IMR-90 (cell line): Measurements from ENCODE around the gene KRTAP5-5. TPM values are rescaled to one million over a fixed set of nuclear protein-coding genes. Genes with fewer than 3 reads are reported as not detected.
A peak's percentile ranks its signal among the peaks of the same experiment; 100 is the strongest.
"Not testable (repeated sequence)": the region's sequence is repeated elsewhere in the genome, so short reads cannot be mapped to it uniquely, and the experiment has no call there.

Source experiments
- ATAC-seq: fragments of 200-7000 bp; cut with Tn5 transposase; 2 replicates; pipeline ENCODE4 v1.9.1; 2020; ENCODE audit warnings: low read depth, mild to moderate bottlenecking, moderate library complexity
- BruUV-seq: library from RNA; stranded (reverse); fragments of 400-500 nt; replicated peaks from 2 replicates; lab custom pipeline; 2021; lab: Mats Ljungman, UMichigan
- CTCF ChIA-PET: fragments of 300-600 bp; formaldehyde crosslinking; extraction: SDS; loops from one replicate; lab custom pipeline; 2021; ENCODE audit warnings: antibody characterized with exemption; lab: Yijun Ruan, JAX
- POLR2A ChIA-PET: fragments of 300-600 bp; sonication (Branson Sonifier 250); formaldehyde crosslinking; loops from one replicate; lab custom pipeline; 2022; ENCODE audit warnings: antibody characterized with exemption; ENCODE audit not compliant: unreplicated experiment; lab: Charles Lee
- DNase-seq: peaks from one replicate; pipeline ENCODE4 v3.0.0; 2013
- H2AFZ ChIP-seq: replicated peaks from 2 replicates; pipeline ENCODE3; 2013; ENCODE audit warnings: low read length, mild to moderate bottlenecking; ENCODE audit not compliant: poor library complexity
- H2AK5ac ChIP-seq: 2 replicates; pipeline ENCODE4 v1.6.1; 2013; ENCODE audit warnings: low read depth, low read length, inconsistent platforms
- H2AK9ac ChIP-seq: replicated peaks from 2 replicates; pipeline ENCODE3; 2013; ENCODE audit warnings: mild to moderate bottlenecking, low read depth, low read length, moderate library complexity; ENCODE audit not compliant: poor library complexity
- H2BK120ac ChIP-seq: 2 replicates; pipeline ENCODE4 v1.6.1; 2013; ENCODE audit warnings: low read depth, low read length, inconsistent platforms
- H2BK15ac ChIP-seq: 3 replicates; pipeline ENCODE4 v1.6.1; 2013; ENCODE audit warnings: low read depth, low read length, inconsistent platforms
- H2BK20ac ChIP-seq: 2 replicates; pipeline ENCODE4 v1.6.1; 2013; ENCODE audit warnings: low read depth, mild to moderate bottlenecking, inconsistent platforms, low read length, moderate library complexity
- H2BK5ac ChIP-seq: 2 replicates; pipeline ENCODE4 v1.6.1; 2013; ENCODE audit warnings: mild to moderate bottlenecking, low read depth, low read length, inconsistent platforms; ENCODE audit not compliant: poor library complexity, severe bottlenecking
- H3K14ac ChIP-seq: replicated peaks from 2 replicates; pipeline ENCODE4 v1.6.1; 2013; ENCODE audit warnings: low read depth, low read length, inconsistent platforms
- H3K18ac ChIP-seq: 2 replicates; pipeline ENCODE4 v1.6.1; 2013; ENCODE audit warnings: low read depth, low read length, control low read depth
- H3K23ac ChIP-seq: 2 replicates; pipeline ENCODE4 v1.6.1; 2013; ENCODE audit warnings: low read depth, low read length, inconsistent platforms
- H3K27ac ChIP-seq: 2 replicates; pipeline ENCODE4 v1.5.1; 2013; ENCODE audit warnings: mild to moderate bottlenecking, control low read depth, low read length; ENCODE audit not compliant: insufficient read depth
- H3K27me3 ChIP-seq: 2 replicates; pipeline ENCODE4 v1.6.1; 2013; ENCODE audit warnings: low read length; ENCODE audit not compliant: control insufficient read depth, insufficient read depth
- H3K36me3 ChIP-seq: 2 replicates; pipeline ENCODE4 v1.6.1; 2013; ENCODE audit warnings: low read length, mixed read lengths; ENCODE audit not compliant: control insufficient read depth, insufficient read depth
- H3K4ac ChIP-seq: 2 replicates; pipeline ENCODE4 v1.6.1; 2013; ENCODE audit warnings: low read depth, low read length, inconsistent platforms
- H3K4me1 ChIP-seq: 2 replicates; pipeline ENCODE4 v1.6.1; 2013; ENCODE audit warnings: low read length, mixed read lengths; ENCODE audit not compliant: control insufficient read depth, insufficient read depth
- H3K4me2 ChIP-seq: 2 replicates; pipeline ENCODE4 v1.6.1; 2013; ENCODE audit warnings: low read depth, mild to moderate bottlenecking, control low read depth, low read length, moderate library complexity
- H3K4me3 ChIP-seq: 2 replicates; pipeline ENCODE4 v1.5.1; 2013; ENCODE audit warnings: low read depth, mild to moderate bottlenecking, control low read depth, low read length, moderate library complexity; ENCODE audit not compliant: insufficient read depth
- H3K56ac ChIP-seq: 2 replicates; pipeline ENCODE4 v1.6.1; 2013; ENCODE audit warnings: low read length, inconsistent platforms; ENCODE audit not compliant: insufficient read depth; ENCODE audit errors: extremely low read depth
- H3K79me1 ChIP-seq, 2 experiments: 2 replicates each; pipeline ENCODE4 v1.6.1; 2013; ENCODE audit warnings: low read length in 2 of 2, inconsistent platforms in 1 of 2, low read depth in 1 of 2
- H3K9ac ChIP-seq: 2 replicates; pipeline ENCODE4 v1.6.1; 2013; ENCODE audit warnings: low read depth, low read length, control low read depth
- H3K9me1 ChIP-seq: 2 replicates; pipeline ENCODE4 v1.6.1; 2013; ENCODE audit warnings: low read length, inconsistent platforms; ENCODE audit not compliant: insufficient read depth
- H3K9me3 ChIP-seq: 2 replicates; pipeline ENCODE4 v1.6.1; 2013; ENCODE audit warnings: low read length; ENCODE audit not compliant: control insufficient read depth, insufficient read depth
- H4K20me1 ChIP-seq: 2 replicates; pipeline ENCODE4 v1.6.1; 2013; ENCODE audit warnings: low read length, inconsistent platforms; ENCODE audit not compliant: insufficient read depth
- H4K5ac ChIP-seq: 2 replicates; pipeline ENCODE4 v1.6.1; 2013; ENCODE audit warnings: mild to moderate bottlenecking, low read depth, low read length, control low read depth
- H4K8ac ChIP-seq, 2 experiments: 2 replicates each; pipeline ENCODE4 v1.6.1; 2013; ENCODE audit warnings: low read depth in 2 of 2, low read length in 2 of 2, control low read depth in 1 of 2, inconsistent platforms in 1 of 2
- H4K91ac ChIP-seq: 2 replicates; pipeline ENCODE4 v1.6.1; 2013; ENCODE audit warnings: low read depth, low read length, inconsistent platforms; ENCODE audit not compliant: insufficient read depth
- WGBS, 2 experiments: methylation state at CpG; one replicate each; pipeline versions ENCODE4 v1.1.5 to v1.1.7; 2013; ENCODE audit warnings: missing lambda C conversion rate in 2 of 2; ENCODE audit not compliant: insufficient read length in 1 of 2; ENCODE audit errors: extremely low coverage in 2 of 2; 5-methylcytosine and 5-hydroxymethylcytosine counted together
- dilution Hi-C: fragments of 300-500 bp; cut with HindIII; formaldehyde crosslinking; loops from one replicate; pipeline ENCODE4 v1.14.3; 2018; ENCODE audit warnings: low sequenced_read_pairs; ENCODE audit not compliant: unreplicated experiment
- in situ Hi-C: fragments of 300-500 bp; cut with MboI; formaldehyde crosslinking; loops from 3 replicates; pipeline ENCODE4 v1.14.3; 2019; ENCODE audit warnings: low sequenced_read_pairs, inconsistent platforms, mixed read lengths
- intact Hi-C: fragments of 100-400 bp; cut with micrococcal nuclease; formaldehyde crosslinking; loops from 2 replicates; pipeline ENCODE4 v1.10.0; 2022
- polyA plus RNA-seq, 3 experiments: library from polyadenylated mRNA; depleted of rRNA; stranded (reverse); fragments of >200 nt; gene quantifications; 2 replicates each; pipeline ENCODE4 v1.2.3, GENCODE V29; 2012; ENCODE audit warnings: low replicate concordance in 1 of 3
- total RNA-seq: library from RNA; depleted of rRNA; stranded (reverse); fragments of >200 nt; gene quantifications from 2 replicates; pipeline ENCODE4 v1.2.3, GENCODE V29; 2012
- TF ChIP-seq, protein P1 (sequence below): conservative IDR thresholded peaks from 2 replicates; pipeline ENCODE4 v1.5.1; 2012; ENCODE audit warnings: mild to moderate bottlenecking, low read depth, low read length, improper control_type of control experiment

Gene KRTAP5-5
- total and polyA plus RNA-seq, 2 of the 4 experiments (the other 2 are of a cell fraction): not detected

DNA sequence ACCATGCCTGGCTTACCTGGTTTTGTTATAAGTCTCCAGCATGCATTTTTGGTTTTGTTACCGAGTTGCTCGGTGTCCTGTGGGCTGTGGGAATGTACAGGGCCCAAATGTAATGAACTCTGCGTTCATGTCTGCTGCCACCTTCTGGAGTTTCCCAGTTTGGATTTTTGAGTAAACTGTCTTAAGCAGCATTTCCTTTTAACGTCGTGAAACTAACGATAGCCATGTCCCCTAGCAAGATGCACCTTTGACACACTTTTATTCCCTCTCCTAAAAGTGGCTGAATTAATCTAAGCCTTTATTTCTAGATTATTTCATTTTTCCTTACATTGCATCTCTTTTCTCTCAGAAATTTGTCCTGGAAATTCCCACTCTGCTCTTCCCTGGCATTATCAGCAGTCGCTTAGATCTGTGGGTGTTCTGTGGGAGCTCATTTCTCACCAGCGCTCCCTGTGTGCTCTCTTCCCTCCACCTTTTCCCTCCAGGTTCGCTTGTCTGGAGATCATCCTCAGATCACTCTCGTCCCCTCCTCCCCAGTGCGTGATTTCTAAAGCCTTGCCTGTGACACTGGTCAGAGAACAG is 33.5 kb upstream of the KRTAP5-5 start:
- POLR2A ChIA-PET, intact Hi-C loops, BruUV-seq: not testable (repeated sequence)

DNA sequence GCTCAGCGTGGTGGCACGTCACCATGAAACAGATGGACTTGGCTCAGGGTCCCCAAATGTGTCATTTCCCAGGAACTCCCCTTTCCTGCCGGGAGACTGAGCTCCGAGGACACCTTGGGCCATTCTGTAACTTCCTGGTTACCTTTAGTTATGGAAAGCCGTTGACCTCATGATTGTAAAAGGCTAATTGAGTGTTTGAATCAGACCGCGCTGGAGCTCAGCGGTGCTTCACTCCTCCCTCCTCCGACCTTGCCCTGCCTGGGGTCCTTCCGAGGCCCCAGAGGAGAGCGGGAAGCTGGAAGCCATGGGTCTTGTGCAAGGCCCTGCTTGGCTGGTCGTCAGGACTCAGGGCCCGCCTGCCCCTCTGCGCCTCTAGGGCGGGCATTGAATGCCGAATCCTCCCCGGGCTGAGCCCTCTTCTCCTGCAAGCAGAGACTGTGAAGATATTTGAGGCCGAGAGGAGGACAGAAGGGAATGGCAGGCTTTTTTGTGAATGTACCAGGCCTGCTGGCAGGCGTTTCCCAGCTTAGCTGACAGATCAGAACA is 32.9 kb upstream of the KRTAP5-5 start:
- ATAC-seq, H2AFZ ChIP-seq, CTCF ChIA-PET, H4K5ac ChIP-seq, H3K4me3 ChIP-seq, in situ Hi-C loops, H2BK15ac ChIP-seq, H3K18ac ChIP-seq, dilution Hi-C loops, H3K56ac ChIP-seq, H2BK120ac ChIP-seq, H2AK5ac ChIP-seq, H3K79me1 ChIP-seq, H3K4me2 ChIP-seq, intact Hi-C loops, H3K9ac ChIP-seq, H3K14ac ChIP-seq, BruUV-seq, H3K27ac ChIP-seq, H4K8ac ChIP-seq, H4K20me1 ChIP-seq, POLR2A ChIA-PET, H2BK20ac ChIP-seq, H3K23ac ChIP-seq, H3K4me1 ChIP-seq, DNase-seq, H3K4ac ChIP-seq, H4K91ac ChIP-seq, H2BK5ac ChIP-seq, H3K9me3 ChIP-seq, H2AK9ac ChIP-seq, H3K36me3 ChIP-seq, H3K9me1 ChIP-seq: not testable (repeated sequence)
- H3K27me3 ChIP-seq: peaks cover 43% of the 10 kb centered on the region
- WGBS, 2 experiments: 90% methylated on average over 2 of the region's 19 CpGs; no CpG with 5 or more reads in 1 of the 2 experiments

More for the DNA sequence above, 33.5 kb upstream of the KRTAP5-5 start:
- H4K5ac ChIP-seq, H3K14ac ChIP-seq, H2BK120ac ChIP-seq, H3K4me3 ChIP-seq, H2AFZ ChIP-seq, dilution Hi-C loops, H4K8ac ChIP-seq, H3K4me2 ChIP-seq, H4K20me1 ChIP-seq, H2AK9ac ChIP-seq, H3K9me1 ChIP-seq, H3K36me3 ChIP-seq, H2BK5ac ChIP-seq, H3K23ac ChIP-seq, DNase-seq, H4K91ac ChIP-seq, H3K27ac ChIP-seq, H2BK15ac ChIP-seq, H2BK20ac ChIP-seq, H3K4ac ChIP-seq, H3K9ac ChIP-seq, H3K18ac ChIP-seq, H3K9me3 ChIP-seq, in situ Hi-C loops, H2AK5ac ChIP-seq, H3K4me1 ChIP-seq, H3K79me1 ChIP-seq, H3K56ac ChIP-seq: not testable (repeated sequence)
- ATAC-seq: peak; percentile 54; the same call in 1 of the 2 replicates
- WGBS, 2 experiments: 11% methylated on average over 3 of the region's 11 CpGs; no CpG with 5 or more reads in 1 of the 2 experiments
- CTCF ChIA-PET: interaction anchor here (0.9 to 1.8 kb wide), 6 partner anchors 9 to 49 kb away, joined by 3 to 9 read pairs (median 4); partner anchors contain the start of gene KRTAP5-1
- TF ChIP-seq, protein P1, sequence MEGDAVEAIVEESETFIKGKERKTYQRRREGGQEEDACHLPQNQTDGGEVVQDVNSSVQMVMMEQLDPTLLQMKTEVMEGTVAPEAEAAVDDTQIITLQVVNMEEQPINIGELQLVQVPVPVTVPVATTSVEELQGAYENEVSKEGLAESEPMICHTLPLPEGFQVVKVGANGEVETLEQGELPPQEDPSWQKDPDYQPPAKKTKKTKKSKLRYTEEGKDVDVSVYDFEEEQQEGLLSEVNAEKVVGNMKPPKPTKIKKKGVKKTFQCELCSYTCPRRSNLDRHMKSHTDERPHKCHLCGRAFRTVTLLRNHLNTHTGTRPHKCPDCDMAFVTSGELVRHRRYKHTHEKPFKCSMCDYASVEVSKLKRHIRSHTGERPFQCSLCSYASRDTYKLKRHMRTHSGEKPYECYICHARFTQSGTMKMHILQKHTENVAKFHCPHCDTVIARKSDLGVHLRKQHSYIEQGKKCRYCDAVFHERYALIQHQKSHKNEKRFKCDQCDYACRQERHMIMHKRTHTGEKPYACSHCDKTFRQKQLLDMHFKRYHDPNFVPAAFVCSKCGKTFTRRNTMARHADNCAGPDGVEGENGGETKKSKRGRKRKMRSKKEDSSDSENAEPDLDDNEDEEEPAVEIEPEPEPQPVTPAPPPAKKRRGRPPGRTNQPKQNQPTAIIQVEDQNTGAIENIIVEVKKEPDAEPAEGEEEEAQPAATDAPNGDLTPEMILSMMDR: 0 out of 2 replicates have a peak, but pooled peaks have one; percentile 15
- peaks cover 43% of the 10 kb centered on the region for H3K27me3 ChIP-seq
